GM19328 (cell line): ENCODE results near the gene CBLL1.

Source experiments
- ATAC-seq: cut with Tn5 transposase; IDR thresholded peaks from one replicate; pipeline ENCODE4 v1.9.1; 2021; ENCODE audit warnings: mild to moderate bottlenecking, moderate library complexity; ENCODE audit not compliant: unreplicated experiment

CBLL1 gene, protein sequence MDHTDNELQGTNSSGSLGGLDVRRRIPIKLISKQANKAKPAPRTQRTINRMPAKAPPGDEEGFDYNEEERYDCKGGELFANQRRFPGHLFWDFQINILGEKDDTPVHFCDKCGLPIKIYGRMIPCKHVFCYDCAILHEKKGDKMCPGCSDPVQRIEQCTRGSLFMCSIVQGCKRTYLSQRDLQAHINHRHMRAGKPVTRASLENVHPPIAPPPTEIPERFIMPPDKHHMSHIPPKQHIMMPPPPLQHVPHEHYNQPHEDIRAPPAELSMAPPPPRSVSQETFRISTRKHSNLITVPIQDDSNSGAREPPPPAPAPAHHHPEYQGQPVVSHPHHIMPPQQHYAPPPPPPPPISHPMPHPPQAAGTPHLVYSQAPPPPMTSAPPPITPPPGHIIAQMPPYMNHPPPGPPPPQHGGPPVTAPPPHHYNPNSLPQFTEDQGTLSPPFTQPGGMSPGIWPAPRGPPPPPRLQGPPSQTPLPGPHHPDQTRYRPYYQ

DNA sequence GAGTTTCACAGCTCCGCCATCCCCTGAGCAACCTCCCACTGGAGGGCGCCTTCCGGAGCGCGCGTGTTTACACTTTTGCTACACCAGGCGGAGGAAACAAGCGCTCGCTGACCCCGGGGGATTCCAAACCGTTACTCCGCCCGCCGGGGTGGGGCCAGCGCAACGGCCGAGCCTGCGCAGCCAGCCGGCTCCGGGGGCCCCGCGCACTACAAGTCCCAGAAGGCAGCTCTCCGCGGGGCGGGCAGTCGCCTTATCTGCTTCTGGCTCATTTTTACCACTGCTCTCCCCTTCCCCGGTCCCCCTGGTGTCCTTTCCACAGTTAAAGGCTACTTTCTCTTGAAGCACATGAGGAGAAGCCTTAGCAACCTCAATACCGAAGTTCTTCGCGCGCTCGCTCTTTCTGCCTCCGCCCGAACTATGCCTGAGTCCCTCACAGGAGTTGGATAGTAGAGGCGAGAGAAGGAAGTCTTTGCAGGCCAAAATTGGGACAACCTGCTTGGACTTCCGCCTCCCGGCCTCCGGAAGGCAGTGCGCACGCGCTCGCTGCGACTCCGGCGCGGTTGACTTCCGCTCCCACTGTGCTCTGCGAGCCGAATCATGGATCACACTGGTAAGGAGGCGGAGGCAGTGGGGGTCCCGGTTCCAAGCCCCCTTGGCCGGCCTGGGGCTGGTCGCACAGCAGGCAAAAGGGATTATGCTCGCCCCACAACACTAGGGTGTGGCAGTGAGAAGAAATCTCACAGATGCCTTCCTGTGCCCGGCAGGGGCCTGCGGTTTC is at the start of gene CBLL1:
Gene CBLL1, plus strand, starts transcription at position 576 of the 778 bp plus-strand sequence. Its CDS starts 22 bp downstream, at position 598.
- ATAC-seq = peak; percentile 91

DNA sequence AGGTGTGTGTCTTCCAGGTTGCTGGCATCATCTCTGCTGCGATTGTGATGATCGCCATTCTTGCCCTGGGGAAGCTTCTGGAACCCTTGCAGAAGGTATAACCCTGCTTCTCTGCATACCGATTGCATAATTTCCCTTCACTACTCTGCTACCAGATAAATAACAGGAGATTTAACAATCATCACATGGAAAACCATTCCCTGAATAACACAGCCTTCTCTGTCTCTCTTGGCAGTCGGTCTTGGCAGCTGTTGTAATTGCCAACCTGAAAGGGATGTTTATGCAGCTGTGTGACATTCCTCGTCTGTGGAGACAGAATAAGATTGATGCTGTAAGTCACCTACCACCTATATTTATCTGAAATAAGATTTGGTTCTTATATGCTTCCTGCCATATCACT is 49.6 kb upstream of the CBLL1 start:
- ATAC-seq = no peak

DNA sequence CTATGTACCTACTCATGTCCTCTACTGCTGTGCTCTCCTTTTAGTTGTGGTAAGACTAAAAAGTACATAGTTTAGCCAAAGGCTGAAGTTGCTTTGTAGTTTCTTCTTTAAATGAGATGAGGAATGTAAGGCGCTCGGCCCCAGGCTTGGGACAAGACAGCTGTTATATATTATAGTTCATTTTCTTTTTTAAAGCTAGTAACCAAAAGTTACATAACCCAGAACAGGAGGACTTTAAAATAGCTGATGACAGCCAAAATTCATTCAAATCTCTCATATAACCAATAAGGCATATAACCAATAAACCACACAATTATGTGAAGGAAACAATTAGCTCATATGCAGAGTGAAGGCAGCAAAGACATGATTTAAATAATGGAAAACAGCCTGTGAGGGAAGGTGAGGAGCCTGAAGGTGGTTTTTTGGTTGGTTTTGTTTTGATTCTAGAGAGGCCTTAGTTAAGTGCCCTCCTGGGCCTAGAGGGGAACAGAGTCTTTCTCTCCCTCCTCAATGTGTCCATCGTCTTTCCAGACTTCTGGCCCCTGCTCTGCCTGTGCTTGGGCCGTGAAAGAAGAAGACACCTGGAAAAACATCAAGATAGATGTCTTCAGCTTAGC is 47.5 kb upstream of the CBLL1 start:
- ATAC-seq = no peak

DNA sequence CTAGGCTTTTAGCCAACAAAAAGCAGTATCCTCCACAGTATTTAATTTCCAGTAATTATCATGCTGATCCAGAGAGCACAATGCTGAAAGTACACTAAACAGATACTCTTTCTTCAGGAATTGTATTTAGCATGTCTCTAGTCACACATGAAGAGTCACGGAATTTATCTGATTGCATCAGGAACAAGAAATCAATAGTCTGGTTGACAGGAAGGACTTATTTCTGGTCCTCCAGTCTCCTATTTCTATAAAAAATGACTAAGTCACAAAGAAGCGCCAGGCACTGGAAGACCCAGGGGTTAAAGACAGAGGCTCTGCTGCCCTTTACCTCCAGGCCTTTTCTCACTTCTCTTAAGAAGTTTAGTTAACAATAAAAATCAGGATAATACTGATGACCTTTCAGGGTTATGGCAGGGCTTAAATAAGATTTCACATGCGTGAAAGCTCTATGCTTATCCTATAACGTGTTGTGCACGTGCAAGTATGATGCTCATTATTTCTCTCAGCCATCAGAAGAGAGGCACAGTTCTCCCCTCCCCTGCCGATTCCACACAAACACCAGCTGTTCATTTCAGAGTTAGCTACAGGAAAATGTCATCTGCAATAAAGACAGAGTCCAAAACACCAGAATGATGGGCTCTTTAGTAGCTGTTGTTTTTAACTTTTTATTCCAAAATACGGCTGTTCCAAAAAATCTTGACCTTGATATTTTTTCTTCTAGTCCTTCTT is 46.5 kb upstream of the CBLL1 start:
- no peak for ATAC-seq

DNA sequence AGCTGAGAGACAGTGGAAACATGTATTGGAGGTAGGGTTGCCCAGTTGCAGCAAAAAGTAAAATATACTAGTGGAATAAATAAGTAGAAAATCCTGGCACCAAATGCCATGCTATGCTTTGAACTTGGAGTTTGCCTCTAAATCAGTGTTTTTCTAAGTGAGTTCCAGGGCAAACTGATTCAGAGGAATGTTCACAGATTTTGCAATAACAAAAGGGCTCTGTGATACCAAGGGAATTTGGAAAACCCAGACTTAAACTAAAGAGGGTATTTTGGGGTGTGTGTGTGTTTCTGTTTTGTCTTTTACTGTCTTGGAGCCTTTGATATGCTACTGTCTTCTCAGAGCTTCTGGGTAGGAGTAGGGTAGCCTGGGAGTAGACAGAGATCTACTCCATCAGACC is 43.4 kb upstream of the CBLL1 start:
- no peak for ATAC-seq

DNA sequence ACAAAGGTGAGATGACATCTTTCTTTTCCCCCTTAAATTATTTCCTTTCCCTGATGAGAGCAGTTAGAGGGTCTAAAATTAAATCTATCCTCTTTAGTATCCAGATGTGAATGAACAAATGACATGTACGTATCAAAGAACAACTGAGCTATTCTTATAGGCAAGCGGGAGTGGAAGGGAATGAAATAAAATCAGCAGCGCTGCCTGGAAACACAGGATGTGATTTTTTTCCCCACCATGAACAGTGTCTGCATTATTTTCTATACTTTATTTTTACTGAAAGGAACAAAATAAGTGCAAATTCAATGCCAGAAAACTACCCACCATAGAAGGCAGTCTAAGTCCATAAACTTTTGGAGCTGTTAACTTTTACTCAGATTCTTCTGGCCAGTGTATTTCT is 42.8 kb upstream of the CBLL1 start:
- no peak for ATAC-seq

DNA sequence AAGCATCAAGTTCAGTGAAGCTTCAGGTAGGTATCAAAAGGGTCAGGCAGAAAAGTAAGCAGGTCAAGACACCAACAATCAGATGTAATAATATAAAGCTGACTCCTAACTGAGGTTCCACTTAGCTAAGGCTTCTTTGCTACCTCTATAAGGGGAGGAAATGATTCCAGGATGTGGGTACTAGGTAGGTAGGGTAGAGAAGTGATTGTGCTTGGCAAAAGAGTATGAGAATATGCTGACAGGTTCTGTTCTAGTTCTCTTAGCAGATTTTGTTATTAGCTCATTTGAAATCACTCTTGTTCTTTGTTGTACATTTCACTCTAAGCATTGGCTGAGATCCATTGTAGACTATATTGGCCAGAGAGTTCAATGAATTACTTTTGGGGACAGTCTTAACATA is 40.7 kb upstream of the CBLL1 start:
- ATAC-seq = no peak

DNA sequence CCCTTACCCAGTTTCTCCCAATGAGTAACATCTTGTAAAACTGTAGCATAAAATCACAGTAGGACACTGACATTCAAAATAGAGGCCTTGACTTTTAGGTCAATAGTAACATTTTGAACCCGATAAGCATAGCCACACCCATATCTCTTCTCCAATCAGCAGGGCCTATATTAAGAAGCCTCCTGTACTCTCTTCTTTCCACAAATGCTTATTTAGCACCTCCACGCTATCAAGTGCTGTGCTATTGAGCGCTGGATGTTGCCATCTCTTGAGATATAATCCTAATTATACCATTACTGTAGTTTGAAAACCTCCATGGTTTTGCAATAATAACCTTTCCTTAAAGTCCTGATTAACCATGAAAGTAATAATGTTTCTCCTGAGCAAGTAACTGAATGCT is 40.1 kb upstream of the CBLL1 start:
- no peak for ATAC-seq

DNA sequence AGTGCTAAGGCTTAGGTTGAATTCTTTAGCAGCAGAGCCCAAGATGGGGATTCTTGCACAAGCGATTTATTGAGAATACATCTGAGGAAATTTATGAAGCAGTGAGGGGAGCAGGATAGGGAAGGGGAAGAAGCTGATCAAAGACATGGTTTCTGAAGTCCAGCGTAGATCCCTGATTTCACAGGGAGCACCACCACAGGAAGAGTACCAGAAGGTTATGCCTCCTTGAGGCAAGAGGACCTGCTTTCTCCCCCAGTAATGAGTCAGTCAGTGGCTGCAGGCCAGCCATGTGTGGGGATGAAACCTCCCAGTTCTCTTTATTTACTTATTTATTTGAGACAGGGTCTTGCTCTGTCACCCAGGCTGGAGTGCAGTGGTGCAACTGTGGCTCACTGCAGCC is 35.0 kb upstream of the CBLL1 start:
- ATAC-seq = no peak

DNA sequence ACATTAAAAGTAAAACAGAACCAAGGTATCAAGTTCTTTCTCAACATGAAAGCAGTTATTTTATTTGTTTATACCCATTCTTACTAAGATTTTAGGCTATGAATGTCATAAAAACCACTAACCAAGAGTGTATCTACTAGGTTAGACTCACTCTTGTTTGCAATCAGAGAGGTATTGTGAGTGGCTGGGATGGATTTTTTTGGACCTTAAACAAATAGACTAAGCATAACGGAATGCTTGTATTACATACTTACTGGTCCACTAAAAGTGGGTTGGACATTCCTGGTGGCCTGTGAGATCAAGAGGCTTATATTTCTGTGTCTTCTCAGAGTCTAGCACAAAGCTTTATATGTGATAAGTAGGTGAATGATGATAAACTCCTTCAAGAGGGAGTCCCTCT is 32.6 kb upstream of the CBLL1 start:
- no peak for ATAC-seq

DNA sequence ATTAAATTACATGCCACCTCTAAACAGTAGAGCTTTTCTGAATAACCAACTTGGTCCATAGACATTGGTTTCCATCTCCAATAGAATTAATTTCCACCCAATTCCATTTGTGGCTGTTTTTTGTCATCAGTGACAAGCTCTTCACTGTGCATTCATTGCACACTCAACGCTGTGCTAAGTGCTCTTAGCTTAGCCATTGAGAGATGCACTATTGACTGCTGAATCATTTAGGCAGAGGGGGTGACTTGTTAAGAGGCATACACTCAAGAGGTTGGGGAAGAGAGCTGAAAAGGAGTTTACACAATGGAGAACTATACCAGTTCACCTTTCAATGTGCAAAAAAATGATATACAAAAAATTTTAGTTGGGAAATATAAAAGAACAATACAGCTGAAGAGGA is 31.9 kb upstream of the CBLL1 start:
- ATAC-seq = no peak

DNA sequence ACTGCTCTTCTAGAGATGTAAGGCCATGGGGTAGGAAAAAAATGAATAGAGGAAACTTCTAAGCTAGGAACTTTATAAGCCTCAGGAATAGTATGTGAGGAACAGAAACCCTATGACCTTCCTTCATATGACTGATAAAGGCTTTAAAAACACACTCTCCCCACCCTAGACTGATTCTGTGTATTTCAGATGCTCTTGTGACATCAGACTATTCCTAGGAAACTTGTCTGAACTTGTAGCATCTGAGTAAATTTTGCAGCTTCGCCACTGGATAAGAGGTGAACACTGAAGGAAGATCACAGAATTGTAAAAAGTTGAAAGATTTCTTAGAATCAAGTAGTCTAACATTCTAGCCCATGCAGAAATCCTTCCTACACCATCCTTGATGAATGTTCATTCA is 31.0 kb upstream of the CBLL1 start:
- no peak for ATAC-seq

DNA sequence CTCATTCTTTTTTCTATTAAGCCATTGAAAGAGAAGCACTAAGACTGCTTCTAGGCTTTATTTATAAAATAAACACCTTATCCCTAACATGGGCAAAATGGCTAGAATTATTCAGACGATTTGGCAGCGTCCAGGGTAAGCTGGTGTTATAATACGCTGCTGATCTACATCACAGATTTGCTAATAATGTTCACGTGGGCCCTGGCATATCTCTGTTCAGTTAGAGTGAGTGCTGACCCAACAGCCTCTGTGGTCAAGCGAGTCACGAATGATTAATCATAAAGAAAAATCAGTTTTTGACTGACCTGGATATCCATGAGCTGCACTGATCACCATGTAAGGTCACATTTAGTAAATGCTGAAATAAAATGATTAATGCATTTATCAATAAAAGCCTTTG is 28.4 kb upstream of the CBLL1 start:
- no peak for ATAC-seq

DNA sequence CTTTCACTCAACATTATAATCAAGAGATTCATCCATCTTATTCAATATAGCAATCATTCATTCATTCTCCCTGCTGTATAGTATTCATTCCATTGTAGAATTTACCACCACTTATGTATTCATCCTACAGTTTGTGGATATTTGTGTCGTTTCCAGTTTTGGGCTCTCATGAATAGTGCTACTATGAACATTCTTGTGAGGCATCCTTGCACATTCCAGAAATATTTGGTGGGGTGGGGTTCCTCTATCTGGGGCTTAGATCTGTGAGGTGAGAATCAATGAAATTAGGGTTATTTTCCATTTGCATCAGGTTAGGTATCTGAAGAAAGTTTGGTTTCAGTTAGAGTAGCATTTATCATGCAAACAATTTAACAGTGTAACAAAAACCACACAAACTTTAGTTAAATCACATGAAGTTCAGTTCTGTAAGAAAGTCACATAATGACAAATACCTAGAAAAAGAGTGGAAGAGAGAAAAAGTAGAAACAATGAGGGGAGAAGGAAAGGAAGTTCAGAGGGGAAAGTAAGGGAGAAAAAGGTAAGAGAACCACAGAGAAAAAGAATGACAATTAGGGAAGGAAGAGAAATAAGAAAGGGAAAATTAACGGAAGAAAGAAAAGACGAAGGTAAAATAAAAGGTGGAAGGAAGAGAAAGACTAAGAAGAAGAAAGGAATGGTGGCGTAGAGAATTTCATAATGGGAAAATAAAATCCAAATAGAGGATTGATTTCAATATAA is 25.3 kb upstream of the CBLL1 start:
- ATAC-seq = no peak

DNA sequence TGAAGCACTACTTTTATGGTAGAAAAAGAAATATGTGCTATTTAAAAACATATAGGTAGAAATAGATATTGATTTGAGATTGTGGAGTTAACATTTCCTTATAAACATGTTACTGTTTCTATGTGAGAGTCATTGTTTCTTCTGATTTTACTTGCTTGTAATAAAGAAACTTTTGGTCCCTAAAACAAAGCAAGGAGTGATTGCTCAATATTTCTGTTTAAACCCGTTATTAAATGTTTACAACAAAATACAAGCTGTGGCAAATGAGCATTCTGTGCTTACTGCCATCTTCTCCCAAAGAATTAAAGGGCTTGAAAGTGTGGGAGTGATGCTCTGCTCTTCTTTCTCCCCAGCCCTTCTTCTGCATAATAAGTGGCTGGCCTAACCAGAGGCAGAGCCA is 22.7 kb upstream of the CBLL1 start:
- ATAC-seq = no peak

DNA sequence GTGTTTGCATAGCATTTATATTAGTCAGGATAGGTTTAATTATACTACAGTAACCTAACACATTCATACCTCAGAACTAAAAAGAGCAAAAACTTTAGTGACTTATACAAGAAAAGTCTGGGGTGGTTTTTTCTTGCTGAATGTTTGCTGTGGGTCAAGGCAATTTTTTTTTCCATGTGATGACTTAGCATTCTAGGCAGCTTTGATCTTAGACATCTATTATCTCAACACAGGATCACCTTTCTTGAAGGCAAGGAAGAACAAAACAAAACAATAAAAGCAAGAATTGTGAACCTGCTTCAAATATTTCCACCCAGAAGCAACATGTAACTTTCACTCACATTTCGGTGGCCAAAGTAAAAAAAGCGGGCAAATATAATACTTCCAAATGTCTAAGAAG is 20.7 kb upstream of the CBLL1 start:
- ATAC-seq = no peak

DNA sequence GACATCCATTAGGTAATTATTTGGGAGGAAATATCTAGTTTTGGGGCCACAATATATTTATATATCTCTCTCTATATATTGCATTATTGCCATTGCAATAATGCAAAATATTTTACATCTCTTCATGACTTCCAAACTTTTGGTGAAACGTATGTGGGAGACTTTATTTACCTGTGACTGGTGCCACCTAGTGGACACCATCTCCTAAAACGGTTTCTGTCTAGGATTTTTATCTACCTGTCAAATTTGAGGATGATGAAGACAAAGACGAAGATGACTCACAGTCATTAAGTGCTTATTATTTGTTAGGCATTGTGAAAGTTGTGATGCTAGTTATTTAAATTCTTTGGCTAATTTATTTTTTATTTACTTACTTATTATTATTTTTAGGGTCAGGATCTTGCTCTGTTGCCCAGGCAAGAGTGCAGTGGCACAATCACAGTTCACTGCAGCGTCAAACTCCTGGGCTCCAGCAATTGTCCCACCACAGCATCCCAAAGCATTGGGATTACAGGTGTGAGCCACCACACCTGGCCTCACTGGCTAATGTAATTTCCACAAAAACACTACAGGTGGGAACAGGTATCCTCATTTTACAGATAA is 18.7 kb upstream of the CBLL1 start:
- no peak for ATAC-seq

DNA sequence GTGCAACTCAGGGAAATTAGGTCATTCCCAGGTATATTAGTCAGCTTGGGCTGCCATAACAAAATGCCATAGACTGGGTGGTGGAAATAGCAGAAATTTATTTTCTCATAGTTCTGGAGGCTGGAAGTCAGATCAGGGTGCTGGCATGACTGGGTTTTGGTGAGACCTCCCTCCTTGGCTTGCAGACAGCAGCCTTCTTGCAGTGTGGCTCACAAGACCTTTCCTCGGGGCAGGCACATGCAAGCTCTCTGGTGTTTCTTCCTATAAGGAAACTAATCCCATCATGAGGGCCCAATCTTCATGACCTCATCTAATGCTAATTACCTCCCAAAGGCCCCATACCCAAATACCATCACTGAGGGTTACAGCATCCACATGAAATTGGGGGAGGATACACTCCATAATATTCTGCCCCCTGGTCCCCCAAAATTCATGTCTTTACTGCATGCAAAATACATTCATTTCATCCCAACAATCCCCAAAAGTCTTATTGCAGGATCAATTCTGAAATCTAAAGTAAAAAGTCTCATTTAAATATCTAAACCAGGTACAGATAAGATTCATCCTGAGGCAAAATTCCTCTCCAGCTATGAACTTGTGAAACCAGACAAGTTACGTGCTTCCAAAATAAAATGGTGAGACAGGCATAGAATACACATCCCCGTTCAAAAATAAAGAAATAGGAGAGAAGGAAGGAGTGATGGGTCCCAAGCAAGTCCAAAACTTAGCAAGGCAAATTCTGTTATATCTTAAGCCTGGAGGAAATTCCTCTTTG is 17.4 kb upstream of the CBLL1 start:
- ATAC-seq = no peak

DNA sequence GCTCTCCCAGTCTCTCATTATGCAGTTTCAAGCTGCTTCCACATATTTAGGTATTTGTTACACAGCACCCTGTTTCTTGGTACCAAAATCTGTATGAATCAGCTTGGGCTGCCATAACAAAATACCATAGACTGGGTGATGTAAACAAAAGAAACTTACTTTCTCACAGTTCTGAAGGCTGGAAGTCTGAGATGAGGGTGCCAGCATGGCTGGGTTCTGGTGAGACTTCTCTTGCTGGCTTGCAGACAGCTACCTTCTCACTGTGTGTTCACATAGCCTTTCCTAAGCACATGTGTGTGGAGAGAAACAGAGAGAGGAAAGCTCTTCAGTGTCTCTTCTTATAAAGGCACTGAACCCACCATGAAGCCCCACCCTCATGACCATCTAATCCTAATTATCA is 15.7 kb upstream of the CBLL1 start:
- ATAC-seq = no peak
